Pancreas (tissue), 10 donors: ENCODE data around the gene ACYP2. TPM values are rescaled to one million over a fixed set of nuclear protein-coding genes. Genes with fewer than 3 reads are reported as not detected.
"Not testable (repeated sequence)": the region's sequence is repeated elsewhere in the genome, so short reads cannot be mapped to it uniquely, and the experiment has no call there.

Experiments
- ATAC-seq, 4 donors: fragments of 200-7000 bp; cut with Tn5 transposase; one replicate each; pipeline versions ENCODE4 v1.8.0 to v1.9.1; 2020; ENCODE audit warnings: mild to moderate bottlenecking in 4 of 4, moderate library complexity in 4 of 4
- DNase-seq, 6 donors: peaks; one replicate each; pipeline ENCODE4 v3.0.0-alpha.2; 2020
- FAIRE-seq: peaks from 2 replicates; lab custom pipeline; 2012; peaks lifted over from hg19 to GRCh38; lab: Jason Lieb, UNC
- H3K27ac ChIP-seq, 4 donors: fragments of 200-600 bp; sonication (generic); 1 replicate in 3 of 4; 2 replicates in 1 of 4; pipeline versions ENCODE4 v1.5.0 to v1.8.0; 2020
- H3K27me3 ChIP-seq, 4 donors: fragments of 200-600 bp; one replicate each; pipeline ENCODE4 v1.8.0; 2021
- H3K36me3 ChIP-seq, 3 donors: fragments of 200-600 bp; sonication (generic) in 1 of 3; one replicate each; pipeline versions ENCODE4 v1.5.0 to v1.8.0; 2020 to 2021
- H3K4me1 ChIP-seq, 3 donors: fragments of 200-600 bp; one replicate each; pipeline ENCODE4 v1.8.0; 2021
- H3K4me3 ChIP-seq, 4 donors: fragments of 200-600 bp; sonication (generic) in 2 of 4; one replicate each; pipeline versions ENCODE4 v1.5.0 to v1.8.0; 2020 to 2021
- H3K9me3 ChIP-seq, 4 donors: fragments of 200-600 bp; one replicate each; pipeline ENCODE4 v1.8.0; 2021
- WGBS, 2 donors: extraction: QIAGEN DNeasy Blood & Tissue Kit; methylation state at CpG; one replicate each; pipeline ENCODE4 v1.1.7; 2013; 5-methylcytosine and 5-hydroxymethylcytosine counted together
- intact Hi-C, 3 donors: fragments of 100-400 bp; cut with DNase I; formaldehyde crosslinking; loops; one replicate each; pipeline versions ENCODE4 v1.11.1 to v1.14.2; 2022
- polyA plus RNA-seq, 2 donors: library from polyadenylated mRNA; stranded (reverse); fragments of 200-250 nt; gene quantifications; one replicate each; pipeline ENCODE4 v1.2.3, GENCODE V29; 2013
- total RNA-seq, 6 donors: library from RNA; stranded (reverse); fragmentation: NEBNext Ultra II Directional in 4 of 6; extraction: Animal tissue kit (Norgen Biotek cat#: 25700) in 4 of 6; gene quantifications; one replicate each; pipeline versions ENCODE4 v1.2.1 to v1.2.4, GENCODE V29; 2021 to 2023
- TF ChIP-seq, protein P1 (sequence below), 4 donors: fragments of 200-600 bp; sonication (generic) in 3 of 4; IDR thresholded peaks; one replicate each; pipeline versions ENCODE4 v1.5.0 to v1.8.0; 2021; ENCODE audit warnings: antibody characterized with exemption in 4 of 4
- donor health status: healthy with polysubstance abuse.
- donor health status: DM: no; HTN: no; CAD: no; lungs with moderate emphysema.
- donor health status: DM: no; HTN: no; CAD: no.
- donor health status: control.
- donor health status: control.
- donor health status: Bipolar disorder and iron deficiency.
- donor health status: DM: yes; HTN: yes; CAD: no.
- donor health status: DM: no; HTN: no; CAD: no.
- donor health status: DM: no; HTN: no; CAD: no.
- donor health status: DM: yes; HTN: yes; CAD: no.

The ACYP2 gene
- total RNA-seq (10 to 100 TPM in 3 of 6 donors, 1 to 10 TPM in 3; 8.0 to 12.9 (median 9.4) TPM), polyA plus RNA-seq (10 to 100 TPM; 15.1 to 18.0 TPM)

DNA sequence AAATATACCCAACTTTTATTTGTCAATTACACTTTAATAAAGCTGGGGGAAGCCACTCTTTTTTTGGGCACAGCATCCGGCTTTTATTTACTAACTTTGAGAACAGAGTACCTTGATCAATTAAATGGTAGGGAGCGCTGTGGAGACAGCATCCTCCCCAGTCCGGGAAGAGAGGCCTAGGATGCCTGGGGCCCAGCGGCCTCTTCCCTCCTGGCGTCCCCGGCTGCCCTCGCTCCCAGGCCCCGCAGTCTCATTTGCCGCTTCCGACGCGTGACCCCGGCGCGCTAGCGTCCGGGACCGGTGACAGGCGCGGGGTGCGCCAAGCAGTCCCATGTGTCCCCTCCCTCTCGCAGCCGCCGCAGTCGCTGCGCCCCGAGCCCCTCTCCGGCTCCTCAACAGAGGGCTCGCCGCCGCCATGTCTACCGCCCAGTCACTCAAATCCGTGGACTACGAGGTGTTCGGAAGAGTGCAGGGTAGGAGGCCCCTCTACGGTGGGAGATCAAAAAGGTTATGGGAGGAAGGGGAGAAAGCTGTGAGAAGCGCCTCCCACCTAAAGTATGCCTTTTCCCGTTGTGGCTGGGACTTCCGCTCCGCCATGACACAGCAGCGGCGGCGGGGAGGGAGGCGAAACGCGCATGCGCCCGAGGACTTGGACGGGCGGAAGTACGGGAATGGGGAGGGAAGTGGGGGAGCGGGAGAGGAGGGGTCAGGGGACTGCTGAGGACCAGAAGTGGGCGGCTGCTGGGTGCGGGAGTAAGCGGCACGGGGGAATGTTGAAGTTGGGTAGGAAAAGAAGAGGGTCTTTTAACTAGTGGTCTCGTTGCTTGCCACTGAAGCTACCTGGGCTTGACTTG lies at the start of gene ACYP2:
TSS of gene ACYP2 (plus strand) at position 332 of the 854 bp plus-strand sequence.
- ATAC-seq: peak; percentile 96 to 99 (median 98)
- TF ChIP-seq, protein P1, sequence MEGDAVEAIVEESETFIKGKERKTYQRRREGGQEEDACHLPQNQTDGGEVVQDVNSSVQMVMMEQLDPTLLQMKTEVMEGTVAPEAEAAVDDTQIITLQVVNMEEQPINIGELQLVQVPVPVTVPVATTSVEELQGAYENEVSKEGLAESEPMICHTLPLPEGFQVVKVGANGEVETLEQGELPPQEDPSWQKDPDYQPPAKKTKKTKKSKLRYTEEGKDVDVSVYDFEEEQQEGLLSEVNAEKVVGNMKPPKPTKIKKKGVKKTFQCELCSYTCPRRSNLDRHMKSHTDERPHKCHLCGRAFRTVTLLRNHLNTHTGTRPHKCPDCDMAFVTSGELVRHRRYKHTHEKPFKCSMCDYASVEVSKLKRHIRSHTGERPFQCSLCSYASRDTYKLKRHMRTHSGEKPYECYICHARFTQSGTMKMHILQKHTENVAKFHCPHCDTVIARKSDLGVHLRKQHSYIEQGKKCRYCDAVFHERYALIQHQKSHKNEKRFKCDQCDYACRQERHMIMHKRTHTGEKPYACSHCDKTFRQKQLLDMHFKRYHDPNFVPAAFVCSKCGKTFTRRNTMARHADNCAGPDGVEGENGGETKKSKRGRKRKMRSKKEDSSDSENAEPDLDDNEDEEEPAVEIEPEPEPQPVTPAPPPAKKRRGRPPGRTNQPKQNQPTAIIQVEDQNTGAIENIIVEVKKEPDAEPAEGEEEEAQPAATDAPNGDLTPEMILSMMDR (IDR thresholded peaks at IDR 0.05): no peak
- FAIRE-seq: no peak
- H3K27ac ChIP-seq: peak within 1 kb of the TSS; percentile 98 to 100 (median 99)
- no peaks in the 10 kb centered on the region for H3K9me3 ChIP-seq
- WGBS, 2 donors: 1% methylated on average over 53 to 57 of the region's 57 CpGs
- peak within 1 kb of the TSS; percentile 53 to 74 (median 64) for H3K4me3 ChIP-seq
- H3K27me3 ChIP-seq: no peaks in the 10 kb centered on the region
- intact Hi-C loops: no loop called here
- peaks cover 0 to 7% (median 0%) of the 10 kb centered on the region in 3 donors for H3K4me1 ChIP-seq
- DNase-seq: peak; percentile 94 to 99 (median 94)
- H3K36me3 ChIP-seq: no peaks in the 10 kb centered on the region

DNA sequence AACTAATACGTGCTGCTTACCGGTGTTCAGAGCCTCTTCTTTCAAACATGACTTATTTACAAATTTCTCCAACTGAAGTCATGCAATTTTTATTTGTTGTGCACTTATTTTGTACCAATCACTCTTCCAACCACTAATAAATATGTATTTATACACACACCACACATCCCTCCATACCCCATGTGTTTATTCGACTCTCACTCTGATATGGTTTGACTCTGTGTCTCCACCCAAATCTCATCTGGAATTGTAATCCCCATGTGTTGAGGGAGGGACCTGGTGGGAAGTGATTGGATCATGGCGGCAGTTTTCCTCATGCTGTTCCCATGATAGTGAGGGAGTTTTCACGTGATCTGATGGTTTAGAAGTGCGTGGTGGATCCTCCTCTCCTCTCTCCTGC lies 49.5 kb upstream of the ACYP2 start:
- DNase-seq: no peak
- H3K9me3 ChIP-seq: no peaks in the 10 kb centered on the region
- intact Hi-C loops: no loop called here
- ATAC-seq: no peak
- TF ChIP-seq, protein P1 (IDR thresholded peaks at IDR 0.05): no peak
- no peak overlapping the region for H3K4me3 ChIP-seq
- H3K27me3 ChIP-seq: no peaks in the 10 kb centered on the region
- no peak overlapping the region for H3K27ac ChIP-seq
- H3K36me3 ChIP-seq: no peaks in the 10 kb centered on the region
- H3K4me1 ChIP-seq: peaks cover 0 to 15% (median 0%) of the 10 kb centered on the region in 3 donors
- FAIRE-seq: no peak
- WGBS, 2 donors: 97% methylated on average over 6 of the region's 6 CpGs

DNA sequence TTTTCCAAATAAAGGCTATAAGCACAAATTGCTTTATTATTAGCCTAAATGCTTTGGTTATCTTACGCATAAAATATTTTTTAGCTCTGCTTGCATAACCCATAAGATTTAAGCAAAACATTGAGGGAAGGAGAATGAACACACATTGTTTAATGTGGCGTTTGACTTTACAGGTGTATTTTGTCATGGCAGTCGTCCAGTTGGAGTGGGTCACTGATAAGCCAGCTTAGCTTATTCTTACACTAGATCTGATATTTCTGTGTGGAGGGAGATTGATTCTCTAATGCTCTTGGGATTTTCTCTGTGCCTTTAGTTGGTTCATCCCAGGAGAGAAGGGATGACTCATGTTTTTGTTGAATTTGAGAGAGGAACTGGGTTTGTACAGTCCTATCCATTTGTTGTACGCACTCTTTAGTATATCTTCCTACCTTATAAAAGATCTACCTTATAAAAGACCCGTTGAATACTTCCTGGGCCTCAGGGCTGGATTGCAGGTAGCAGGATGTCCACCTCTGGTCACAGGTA lies 47.5 kb upstream of the ACYP2 start:
- intact Hi-C loops: no loop called here
- WGBS, 2 donors: 46 to 47% methylated on average over 5 of the region's 5 CpGs
- Histone ChIP-seq H3K27me3 (no peaks in the 10 kb centered on the region), H3K9me3 (no peaks in the 10 kb centered on the region), H3K27ac (no peak overlapping the region), H3K36me3 (no peaks in the 10 kb centered on the region), H3K4me3 (no peak overlapping the region), H3K4me1 (peaks cover 0 to 15% (median 0%) of the 10 kb centered on the region in 3 donors)
- TF ChIP-seq, protein P1 (IDR thresholded peaks at IDR 0.05): no peak
- no peak for FAIRE-seq
- peak in 3 of 4 donors; percentile 37 to 67 (median 43) for ATAC-seq
- DNase-seq: no peak

DNA sequence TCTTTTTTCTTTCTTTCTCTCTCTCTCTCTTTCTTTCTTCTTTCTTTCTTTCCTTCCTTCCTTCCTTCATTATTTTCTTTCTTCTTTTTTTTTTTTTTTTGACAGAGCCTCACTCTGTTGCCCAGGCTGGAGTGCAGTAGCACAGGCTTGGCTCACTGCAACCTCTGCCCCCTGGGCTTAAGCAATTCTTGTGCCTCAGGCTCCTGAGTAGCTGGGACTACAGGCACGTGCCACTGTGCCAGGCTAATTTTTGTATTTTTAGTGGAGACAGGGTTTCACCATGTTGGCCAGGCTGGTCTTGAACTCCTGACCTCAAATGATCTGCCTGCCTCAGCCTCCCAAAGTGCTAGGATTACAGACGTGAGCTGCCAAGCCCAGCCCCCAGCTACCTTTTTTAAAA lies 42.9 kb upstream of the ACYP2 start:
- H3K9me3 ChIP-seq, H3K27me3 ChIP-seq, FAIRE-seq, H3K36me3 ChIP-seq, H3K4me3 ChIP-seq, H3K27ac ChIP-seq, DNase-seq, ATAC-seq, intact Hi-C loops: not testable (repeated sequence)
- 78 to 84% methylated on average over 2 of the region's 2 CpGs for WGBS, 2 donors
- peaks cover 11 to 23% (median 15%) of the 10 kb centered on the region in 3 donors for H3K4me1 ChIP-seq

DNA sequence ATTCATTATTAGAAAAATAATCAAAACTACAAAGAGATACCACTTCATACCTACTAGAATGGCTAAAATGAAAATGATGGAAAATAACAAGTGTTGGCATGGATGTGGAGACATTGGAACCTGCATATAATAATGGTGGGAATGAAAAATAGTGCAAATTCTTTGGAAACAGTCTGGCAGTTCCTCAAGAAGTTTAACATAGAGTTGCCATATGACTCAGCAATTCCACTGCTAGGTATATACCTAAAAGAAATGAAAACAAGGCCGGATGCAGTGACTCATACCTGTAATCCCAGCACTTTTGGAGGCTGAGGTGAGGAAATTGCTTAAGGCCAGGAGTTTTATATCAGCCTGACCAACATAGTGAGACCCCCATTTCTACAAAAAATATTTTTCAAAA lies 41.6 kb upstream of the ACYP2 start:
- peaks cover 11 to 18% (median 18%) of the 10 kb centered on the region in 3 donors for H3K4me1 ChIP-seq
- no peaks in the 10 kb centered on the region for H3K36me3 ChIP-seq
- H3K27me3 ChIP-seq: no peaks in the 10 kb centered on the region
- no peak for FAIRE-seq
- intact Hi-C loops: no loop called here
- 85 to 93% methylated on average over 1 of the region's 1 CpG for WGBS, 2 donors
- no peak overlapping the region for H3K4me3 ChIP-seq
- no peak overlapping the region for H3K27ac ChIP-seq
- no peak for DNase-seq
- peak in 2 of 4 donors; percentile 25 to 42 for ATAC-seq
- H3K9me3 ChIP-seq: no peaks in the 10 kb centered on the region
- TF ChIP-seq, protein P1 (IDR thresholded peaks at IDR 0.05): no peak
